ENCODE measurements around the gene SCAMP4. TPM values are rescaled to one million over a fixed set of nuclear protein-coding genes. Genes with fewer than 3 reads are reported as not detected.

Gene SCAMP4
- total and polyA plus RNA-seq, 9 of the 15 experiments (the other 6 are each of a cell fraction or from before 2014, with no cell fraction given): 0.81 to 45.9 (median 12.8) TPM

DNA sequence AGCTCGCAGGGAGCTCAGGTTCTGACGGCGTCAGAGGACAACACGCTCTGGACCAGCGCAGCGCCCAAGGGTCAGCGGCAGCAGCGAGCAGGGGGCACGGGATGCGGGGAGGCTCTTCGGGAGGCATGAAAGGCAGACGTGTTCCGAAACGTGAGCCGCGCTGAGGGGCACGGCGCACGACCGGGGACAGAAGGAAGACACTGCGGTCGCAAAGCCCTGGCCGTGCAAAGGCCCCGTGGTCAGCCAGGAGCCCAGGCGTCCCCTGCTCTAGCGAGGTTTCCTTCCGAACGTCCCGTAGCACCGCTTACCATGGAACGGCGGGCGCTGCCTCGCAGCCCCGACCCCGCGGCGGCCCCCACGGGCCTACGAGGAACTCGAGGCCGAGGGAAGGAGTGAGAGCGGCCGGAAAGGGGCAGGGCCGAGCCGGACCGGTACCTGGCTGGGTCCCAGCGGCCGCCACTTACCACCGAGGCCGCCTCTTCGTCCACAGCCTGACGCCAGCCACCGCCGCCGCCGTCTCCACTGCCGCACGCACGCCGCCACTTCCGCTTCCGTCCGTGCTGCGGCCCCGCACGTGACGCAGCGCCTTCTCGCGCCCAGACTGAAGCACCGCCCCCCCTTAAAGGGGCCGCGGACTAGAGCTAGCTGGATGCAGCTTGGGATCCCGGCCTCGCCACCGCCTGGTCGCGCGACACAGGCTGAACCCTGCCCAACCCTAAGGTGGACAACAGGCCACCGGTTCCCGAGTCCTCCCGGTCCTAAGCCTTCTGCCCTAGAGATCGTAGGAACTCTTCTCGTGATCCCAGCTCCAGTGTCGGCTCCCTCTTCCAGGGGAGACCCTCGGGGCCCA lies 29.3 kb upstream of the SCAMP4 start (continued):
- TF ChIP-seq NR2C1 (IDR thresholded peaks at IDR 0.05) (peak; percentile 60; the same call in 1 of the 2 replicates), NR2C1 (tag; IDR thresholded peaks at IDR 0.05) (peak; percentile 65), ZNF239 (CRISPR knock-in tag; IDR thresholded peaks at IDR 0.05) (no peak), FOXA3 (CRISPR knock-in tag; conservative IDR thresholded peaks at IDR 0.05 in 1 of 2, IDR thresholded peaks at IDR 0.05 in 1 of 2) (no peak), FOXP1 (CRISPR knock-in tag; IDR thresholded peaks at IDR 0.05) (no peak), GABPB2 (CRISPR knock-in tag; conservative IDR thresholded peaks at IDR 0.05) (no peak), ARID2 (IDR thresholded peaks at IDR 0.05) (no peak), HNRNPH1 (optimal IDR thresholded peaks at IDR 0.05; ENCODE audit: low read depth, low read length) (no peak), THRAP3 (IDR thresholded peaks at IDR 0.05; ENCODE audit: borderline replicate concordance) (no peak), NFATC3 (IDR thresholded peaks at IDR 0.05) (no peak), HNRNPL (IDR thresholded peaks at IDR 0.05; ENCODE audit: low read depth, low read length) (0 out of 2 replicates have a peak, but pooled peaks have one; percentile 31), MCM5 (IDR thresholded peaks at IDR 0.05; ENCODE audit: low read depth) (no peak), TBP (optimal IDR thresholded peaks at IDR 0.05; ENCODE audit: low read depth, low read length) (peak; percentile 52), ZNF134 (CRISPR knock-in tag; conservative IDR thresholded peaks at IDR 0.05) (no peak), MCM2 (IDR thresholded peaks at IDR 0.05; ENCODE audit: low read depth) (no peak), POLR3G (IDR thresholded peaks at IDR 0.05; ENCODE audit: extremely low read depth, insufficient read length, insufficient replicate concordance) (no peak), ZNF140 (CRISPR knock-in tag; IDR thresholded peaks at IDR 0.05) (no peak)
- TF ChIP-seq, protein P1, sequence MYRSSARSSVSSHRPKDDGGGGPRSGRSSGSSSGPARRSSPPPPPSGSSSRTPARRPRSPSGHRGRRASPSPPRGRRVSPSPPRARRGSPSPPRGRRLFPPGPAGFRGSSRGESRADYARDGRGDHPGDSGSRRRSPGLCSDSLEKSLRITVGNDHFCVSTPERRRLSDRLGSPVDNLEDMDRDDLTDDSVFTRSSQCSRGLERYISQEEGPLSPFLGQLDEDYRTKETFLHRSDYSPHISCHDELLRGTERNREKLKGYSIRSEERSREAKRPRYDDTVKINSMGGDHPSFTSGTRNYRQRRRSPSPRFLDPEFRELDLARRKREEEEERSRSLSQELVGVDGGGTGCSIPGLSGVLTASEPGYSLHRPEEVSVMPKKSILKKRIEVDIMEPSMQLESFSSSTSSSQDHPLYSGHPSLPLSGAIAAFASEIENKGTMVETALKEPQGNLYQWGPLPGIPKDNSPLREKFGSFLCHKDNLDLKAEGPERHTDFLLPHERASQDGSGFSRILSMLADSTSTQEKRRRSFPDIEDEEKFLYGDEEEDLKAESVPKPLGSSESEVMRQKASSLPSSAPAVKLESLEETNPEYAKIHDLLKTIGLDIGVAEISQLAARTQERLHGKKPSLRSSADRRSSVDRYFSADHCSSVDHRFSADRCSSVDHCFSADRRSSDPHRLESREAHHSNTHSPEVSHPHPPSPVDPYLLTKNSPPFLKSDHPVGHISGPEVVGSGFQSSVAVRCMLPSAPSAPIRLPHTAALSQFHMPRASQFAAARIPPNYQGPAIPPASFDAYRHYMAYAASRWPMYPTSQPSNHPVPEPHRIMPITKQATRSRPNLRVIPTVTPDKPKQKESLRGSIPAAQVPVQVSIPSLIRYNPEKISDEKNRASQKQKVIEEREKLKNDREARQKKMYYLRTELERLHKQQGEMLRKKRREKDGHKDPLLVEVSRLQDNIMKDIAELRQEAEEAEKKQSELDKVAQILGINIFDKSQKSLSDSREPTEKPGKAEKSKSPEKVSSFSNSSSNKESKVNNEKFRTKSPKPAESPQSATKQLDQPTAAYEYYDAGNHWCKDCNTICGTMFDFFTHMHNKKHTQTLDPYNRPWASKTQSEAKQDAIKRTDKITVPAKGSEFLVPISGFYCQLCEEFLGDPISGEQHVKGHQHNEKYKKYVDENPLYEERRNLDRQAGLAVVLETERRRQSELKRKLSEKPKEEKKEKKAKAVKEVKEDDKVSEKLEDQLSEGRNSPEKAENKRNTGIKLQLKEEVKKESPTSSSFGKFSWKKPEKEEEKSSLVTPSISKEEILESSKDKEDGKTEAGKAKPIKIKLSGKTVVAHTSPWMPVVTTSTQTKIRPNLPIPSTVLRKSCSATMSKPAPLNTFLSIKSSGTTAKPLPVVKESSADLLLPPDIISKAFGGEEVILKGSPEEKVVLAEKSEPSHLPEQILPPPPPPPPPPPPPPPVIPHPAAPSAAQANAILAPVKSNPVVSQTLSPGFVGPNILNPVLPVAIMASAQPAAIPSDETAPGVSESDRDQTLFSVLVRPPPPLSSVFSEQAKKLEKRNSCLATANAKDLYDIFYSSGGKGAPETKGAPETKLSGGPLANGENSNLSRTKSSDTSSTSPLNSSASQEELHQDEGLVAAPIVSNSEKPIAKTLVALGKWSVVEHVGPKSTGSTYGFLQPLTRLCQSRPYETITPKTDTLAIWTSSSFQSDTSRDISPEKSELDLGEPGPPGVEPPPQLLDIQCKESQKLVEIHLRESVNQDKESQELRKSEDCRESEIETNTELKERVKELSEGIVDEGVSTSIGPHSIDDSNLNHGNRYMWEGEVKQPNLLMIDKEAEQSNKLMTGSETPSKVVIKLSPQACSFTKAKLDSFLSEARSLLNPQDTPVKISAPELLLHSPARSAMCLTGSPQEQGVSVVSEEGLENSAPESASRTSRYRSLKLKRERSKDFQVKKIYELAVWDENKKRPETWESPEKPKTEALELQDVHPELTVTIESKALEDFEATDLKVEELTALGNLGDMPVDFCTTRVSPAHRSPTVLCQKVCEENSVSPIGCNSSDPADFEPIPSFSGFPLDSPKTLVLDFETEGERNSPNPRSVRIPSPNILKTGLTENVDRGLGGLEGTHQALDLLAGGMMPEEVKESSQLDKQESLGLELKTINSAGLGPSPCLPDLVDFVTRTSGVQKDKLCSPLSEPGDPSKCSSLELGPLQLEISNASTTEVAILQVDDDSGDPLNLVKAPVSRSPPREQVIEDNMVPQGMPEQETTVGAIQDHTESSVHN (IDR thresholded peaks at IDR 0.05; ENCODE audit: borderline replicate concordance in 1 of 2, low read depth in 1 of 2): no peak
- TF ChIP-seq, protein P2, sequence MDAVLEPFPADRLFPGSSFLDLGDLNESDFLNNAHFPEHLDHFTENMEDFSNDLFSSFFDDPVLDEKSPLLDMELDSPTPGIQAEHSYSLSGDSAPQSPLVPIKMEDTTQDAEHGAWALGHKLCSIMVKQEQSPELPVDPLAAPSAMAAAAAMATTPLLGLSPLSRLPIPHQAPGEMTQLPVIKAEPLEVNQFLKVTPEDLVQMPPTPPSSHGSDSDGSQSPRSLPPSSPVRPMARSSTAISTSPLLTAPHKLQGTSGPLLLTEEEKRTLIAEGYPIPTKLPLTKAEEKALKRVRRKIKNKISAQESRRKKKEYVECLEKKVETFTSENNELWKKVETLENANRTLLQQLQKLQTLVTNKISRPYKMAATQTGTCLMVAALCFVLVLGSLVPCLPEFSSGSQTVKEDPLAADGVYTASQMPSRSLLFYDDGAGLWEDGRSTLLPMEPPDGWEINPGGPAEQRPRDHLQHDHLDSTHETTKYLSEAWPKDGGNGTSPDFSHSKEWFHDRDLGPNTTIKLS (IDR thresholded peaks at IDR 0.05; ENCODE audit: borderline replicate concordance, low read depth): no peak; the same call in 1 of the 2 replicates

Measured in K562 (cell line).